ENCODE measurements around the gene MYT1.

DNA sequence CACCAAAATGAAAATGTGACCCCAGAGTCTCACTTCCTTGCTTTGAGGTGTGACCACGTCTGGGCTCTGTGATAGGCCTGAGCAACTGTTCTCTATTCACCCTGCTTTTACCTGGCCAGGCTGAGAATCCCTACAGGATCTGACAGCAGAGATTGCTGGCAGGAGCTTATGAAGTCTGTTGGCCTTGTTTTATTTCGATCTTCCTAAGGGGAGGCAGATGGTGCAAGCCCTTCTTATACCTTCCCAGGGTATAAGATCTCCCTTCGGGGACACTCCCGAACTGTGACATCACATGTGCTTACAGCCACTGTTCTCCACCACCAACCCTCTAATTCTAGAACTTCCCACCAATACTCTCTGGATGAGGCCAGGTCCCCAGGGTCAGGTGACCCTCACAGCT is 26.8 kb downstream of the MYT1 start:
- TF ChIP-seq, protein P1, sequence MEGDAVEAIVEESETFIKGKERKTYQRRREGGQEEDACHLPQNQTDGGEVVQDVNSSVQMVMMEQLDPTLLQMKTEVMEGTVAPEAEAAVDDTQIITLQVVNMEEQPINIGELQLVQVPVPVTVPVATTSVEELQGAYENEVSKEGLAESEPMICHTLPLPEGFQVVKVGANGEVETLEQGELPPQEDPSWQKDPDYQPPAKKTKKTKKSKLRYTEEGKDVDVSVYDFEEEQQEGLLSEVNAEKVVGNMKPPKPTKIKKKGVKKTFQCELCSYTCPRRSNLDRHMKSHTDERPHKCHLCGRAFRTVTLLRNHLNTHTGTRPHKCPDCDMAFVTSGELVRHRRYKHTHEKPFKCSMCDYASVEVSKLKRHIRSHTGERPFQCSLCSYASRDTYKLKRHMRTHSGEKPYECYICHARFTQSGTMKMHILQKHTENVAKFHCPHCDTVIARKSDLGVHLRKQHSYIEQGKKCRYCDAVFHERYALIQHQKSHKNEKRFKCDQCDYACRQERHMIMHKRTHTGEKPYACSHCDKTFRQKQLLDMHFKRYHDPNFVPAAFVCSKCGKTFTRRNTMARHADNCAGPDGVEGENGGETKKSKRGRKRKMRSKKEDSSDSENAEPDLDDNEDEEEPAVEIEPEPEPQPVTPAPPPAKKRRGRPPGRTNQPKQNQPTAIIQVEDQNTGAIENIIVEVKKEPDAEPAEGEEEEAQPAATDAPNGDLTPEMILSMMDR (IDR thresholded peaks at IDR 0.05; ENCODE audit: low read depth, low read length, missing input control) = no peak
- TF ChIP-seq TAF1 (conservative IDR thresholded peaks at IDR 0.05) (no peak), YY1 (IDR thresholded peaks at IDR 0.05) (no peak), EGR1 (IDR thresholded peaks at IDR 0.05; ENCODE audit: low read depth in 2 of 2) (no peak), HNF4G (IDR thresholded peaks at IDR 0.05) (no peak), NR2F2 (IDR thresholded peaks at IDR 0.05) (no peak)
- TF ChIP-seq, protein P2, sequence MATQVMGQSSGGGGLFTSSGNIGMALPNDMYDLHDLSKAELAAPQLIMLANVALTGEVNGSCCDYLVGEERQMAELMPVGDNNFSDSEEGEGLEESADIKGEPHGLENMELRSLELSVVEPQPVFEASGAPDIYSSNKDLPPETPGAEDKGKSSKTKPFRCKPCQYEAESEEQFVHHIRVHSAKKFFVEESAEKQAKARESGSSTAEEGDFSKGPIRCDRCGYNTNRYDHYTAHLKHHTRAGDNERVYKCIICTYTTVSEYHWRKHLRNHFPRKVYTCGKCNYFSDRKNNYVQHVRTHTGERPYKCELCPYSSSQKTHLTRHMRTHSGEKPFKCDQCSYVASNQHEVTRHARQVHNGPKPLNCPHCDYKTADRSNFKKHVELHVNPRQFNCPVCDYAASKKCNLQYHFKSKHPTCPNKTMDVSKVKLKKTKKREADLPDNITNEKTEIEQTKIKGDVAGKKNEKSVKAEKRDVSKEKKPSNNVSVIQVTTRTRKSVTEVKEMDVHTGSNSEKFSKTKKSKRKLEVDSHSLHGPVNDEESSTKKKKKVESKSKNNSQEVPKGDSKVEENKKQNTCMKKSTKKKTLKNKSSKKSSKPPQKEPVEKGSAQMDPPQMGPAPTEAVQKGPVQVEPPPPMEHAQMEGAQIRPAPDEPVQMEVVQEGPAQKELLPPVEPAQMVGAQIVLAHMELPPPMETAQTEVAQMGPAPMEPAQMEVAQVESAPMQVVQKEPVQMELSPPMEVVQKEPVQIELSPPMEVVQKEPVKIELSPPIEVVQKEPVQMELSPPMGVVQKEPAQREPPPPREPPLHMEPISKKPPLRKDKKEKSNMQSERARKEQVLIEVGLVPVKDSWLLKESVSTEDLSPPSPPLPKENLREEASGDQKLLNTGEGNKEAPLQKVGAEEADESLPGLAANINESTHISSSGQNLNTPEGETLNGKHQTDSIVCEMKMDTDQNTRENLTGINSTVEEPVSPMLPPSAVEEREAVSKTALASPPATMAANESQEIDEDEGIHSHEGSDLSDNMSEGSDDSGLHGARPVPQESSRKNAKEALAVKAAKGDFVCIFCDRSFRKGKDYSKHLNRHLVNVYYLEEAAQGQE (IDR thresholded peaks at IDR 0.05) = no peak
- TF ChIP-seq, protein P3, sequence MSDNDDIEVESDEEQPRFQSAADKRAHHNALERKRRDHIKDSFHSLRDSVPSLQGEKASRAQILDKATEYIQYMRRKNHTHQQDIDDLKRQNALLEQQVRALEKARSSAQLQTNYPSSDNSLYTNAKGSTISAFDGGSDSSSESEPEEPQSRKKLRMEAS (IDR thresholded peaks at IDR 0.05) = no peak
